Peyer's patch (tissue), 4 donors: ENCODE measurements around the gene DCLRE1C. TPM values are rescaled to one million over a fixed set of nuclear protein-coding genes. Genes with fewer than 3 reads are reported as not detected.

Experiments used
- DNase-seq, 3 donors: peaks; one replicate each; pipeline ENCODE4 v3.0.0-alpha.2; 2017 to 2019
- H3K27ac ChIP-seq, 4 donors: fragments of 200-600 bp; sonication (generic); one replicate each; pipeline ENCODE4 v1.5.1; 2016 to 2019
- H3K27me3 ChIP-seq, 2 donors: fragments of 200-600 bp; sonication (generic); one replicate each; pipeline ENCODE4 v1.5.1; 2019
- H3K36me3 ChIP-seq, 3 donors: fragments of 200-600 bp; sonication (generic); one replicate each; pipeline ENCODE4 v1.5.1; 2016 to 2019
- H3K4me1 ChIP-seq, 4 donors: fragments of 200-600 bp; sonication (generic); one replicate each; pipeline ENCODE4 v1.5.1; 2016 to 2019
- H3K4me3 ChIP-seq, 4 donors: fragments of 200-600 bp; sonication (generic); 1 replicate in 3 of 4; 2 replicates in 1 of 4; pipeline ENCODE4 v1.5.1; 2016 to 2019; ENCODE audit warnings: mild to moderate bottlenecking in 1 of 4
- H3K9me3 ChIP-seq, 4 donors: fragments of 200-600 bp; sonication (generic); one replicate each; pipeline ENCODE4 v1.5.1; 2016 to 2019; ENCODE audit warnings: mild to moderate bottlenecking in 1 of 4
- POLR2A ChIP-seq, 2 donors: fragments of 450-650 bp; IDR thresholded peaks; one replicate each; pipeline ENCODE4 v1.5.1; 2017; ENCODE audit warnings: antibody characterized with exemption in 2 of 2, mild to moderate bottlenecking in 2 of 2, moderate library complexity in 2 of 2
- total RNA-seq, 4 donors: library from RNA; depleted of rRNA; stranded (reverse); fragments of >200 nt; gene quantifications; one replicate each; pipeline ENCODE4 v1.1.0, GENCODE V29; 2016
- TF ChIP-seq, protein P1 (sequence below), 6 experiments: fragments of 450-650 bp in 4 of 6; fragments of 200-600 bp in 2 of 6; sonication (generic) in 1 of 6; IDR thresholded peaks; one replicate each; pipeline ENCODE4 v1.5.1; 2017 to 2019; ENCODE audit warnings: antibody characterized with exemption in 6 of 6, mild to moderate bottlenecking in 3 of 6, moderate library complexity in 1 of 6

DCLRE1C gene
- total RNA-seq, 4 donors from 2014 or later: 10.9 to 18.2 (median 16.5) TPM

DNA sequence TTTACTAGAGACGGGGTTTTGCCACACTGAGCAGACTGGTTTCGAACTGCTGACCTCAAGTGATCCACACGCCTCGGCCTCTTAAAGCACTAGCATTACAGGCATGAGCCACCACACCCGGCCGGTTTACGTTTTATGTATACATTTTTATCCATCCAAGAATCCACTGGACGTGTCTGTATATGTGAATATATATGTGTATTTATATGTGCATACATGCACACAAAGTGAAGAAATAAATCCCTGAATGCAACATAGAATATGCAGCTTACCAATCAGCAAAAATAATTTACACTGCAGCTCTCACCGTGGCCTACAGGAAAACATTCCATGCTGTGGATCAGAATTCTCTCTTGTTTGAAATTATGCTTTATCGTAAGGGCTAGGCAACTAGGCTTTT, 23.3 kb downstream of the DCLRE1C start:
- no peak overlapping the region for H3K27ac ChIP-seq
- H3K4me1 ChIP-seq: no peaks in the 10 kb centered on the region
- DNase-seq: no peak
- peaks cover 0 to 89% (median 3%) of the 10 kb centered on the region in 3 donors for H3K36me3 ChIP-seq
- no peaks in the 10 kb centered on the region for H3K9me3 ChIP-seq
- TF ChIP-seq, protein P1, sequence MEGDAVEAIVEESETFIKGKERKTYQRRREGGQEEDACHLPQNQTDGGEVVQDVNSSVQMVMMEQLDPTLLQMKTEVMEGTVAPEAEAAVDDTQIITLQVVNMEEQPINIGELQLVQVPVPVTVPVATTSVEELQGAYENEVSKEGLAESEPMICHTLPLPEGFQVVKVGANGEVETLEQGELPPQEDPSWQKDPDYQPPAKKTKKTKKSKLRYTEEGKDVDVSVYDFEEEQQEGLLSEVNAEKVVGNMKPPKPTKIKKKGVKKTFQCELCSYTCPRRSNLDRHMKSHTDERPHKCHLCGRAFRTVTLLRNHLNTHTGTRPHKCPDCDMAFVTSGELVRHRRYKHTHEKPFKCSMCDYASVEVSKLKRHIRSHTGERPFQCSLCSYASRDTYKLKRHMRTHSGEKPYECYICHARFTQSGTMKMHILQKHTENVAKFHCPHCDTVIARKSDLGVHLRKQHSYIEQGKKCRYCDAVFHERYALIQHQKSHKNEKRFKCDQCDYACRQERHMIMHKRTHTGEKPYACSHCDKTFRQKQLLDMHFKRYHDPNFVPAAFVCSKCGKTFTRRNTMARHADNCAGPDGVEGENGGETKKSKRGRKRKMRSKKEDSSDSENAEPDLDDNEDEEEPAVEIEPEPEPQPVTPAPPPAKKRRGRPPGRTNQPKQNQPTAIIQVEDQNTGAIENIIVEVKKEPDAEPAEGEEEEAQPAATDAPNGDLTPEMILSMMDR (IDR thresholded peaks at IDR 0.05): no peak
- TF ChIP-seq POLR2A (IDR thresholded peaks at IDR 0.05): no peak
- no peaks in the 10 kb centered on the region for H3K27me3 ChIP-seq
- H3K4me3 ChIP-seq: no peak overlapping the region

DNA sequence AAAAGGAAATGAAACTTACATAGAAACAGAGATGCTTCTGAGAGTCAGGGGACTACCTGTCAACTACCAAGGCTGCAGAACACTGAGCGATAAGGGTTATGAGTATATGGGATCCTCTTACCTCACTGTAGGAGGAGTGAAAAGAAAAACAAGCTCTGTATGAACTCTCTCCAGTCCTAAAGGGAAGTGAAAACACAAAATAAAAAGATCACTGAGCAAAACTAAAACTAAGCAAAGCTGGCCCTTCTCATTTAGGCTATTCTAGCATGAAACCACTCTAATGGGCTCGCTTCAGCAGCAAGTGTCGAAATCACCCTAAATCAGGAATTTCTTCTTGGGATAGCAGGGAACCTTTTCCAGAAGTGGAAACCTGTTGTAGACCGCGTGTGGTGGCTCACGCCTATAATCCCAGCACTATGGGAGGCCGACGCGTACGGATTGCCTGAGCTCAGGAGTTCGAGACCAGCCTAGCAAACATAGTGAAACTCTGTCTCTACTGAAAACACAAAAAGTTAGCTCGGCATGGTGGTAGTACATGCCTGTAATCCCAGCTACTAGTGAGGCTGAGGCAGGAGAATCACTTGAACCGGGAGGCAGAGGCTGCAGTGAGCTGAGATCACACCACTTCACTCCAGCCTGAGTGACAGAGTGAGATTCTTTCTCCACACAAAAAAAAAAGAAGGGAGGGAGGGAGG, 27.0 kb downstream of the DCLRE1C start:
- Histone ChIP-seq H3K4me3 (no peak overlapping the region), H3K27me3 (no peaks in the 10 kb centered on the region), H3K4me1 (no peaks in the 10 kb centered on the region), H3K36me3 (peaks cover 0 to 89% (median 0%) of the 10 kb centered on the region in 3 donors), H3K27ac (peak overlapping the region in 2 of 4 donors; percentile 0 to 33), H3K9me3 (no peaks in the 10 kb centered on the region)
- TF ChIP-seq POLR2A (IDR thresholded peaks at IDR 0.05): no peak
- DNase-seq: no peak

DNA sequence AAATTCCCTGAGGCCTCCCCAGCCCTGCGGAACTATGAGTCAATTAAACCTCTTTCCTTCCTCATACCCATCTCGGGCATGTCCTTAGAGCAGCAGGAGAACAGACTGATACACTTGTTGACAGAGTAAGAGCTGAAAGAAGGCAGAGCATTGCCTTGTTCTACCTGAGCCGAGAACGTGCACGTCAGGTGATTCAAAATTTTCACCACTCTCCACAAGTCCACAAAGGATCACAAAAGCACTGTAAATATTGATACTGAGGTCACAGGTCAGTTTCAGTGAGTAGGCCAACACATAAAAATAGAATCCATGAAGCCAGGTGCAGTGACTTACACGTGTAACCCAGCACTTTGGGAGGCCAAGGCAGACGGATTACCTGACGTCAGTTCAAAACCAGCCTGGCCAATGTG, 27.8 kb downstream of the DCLRE1C start:
- peaks cover 0 to 89% (median 0%) of the 10 kb centered on the region in 3 donors for H3K36me3 ChIP-seq
- no peak for DNase-seq
- H3K4me3 ChIP-seq: no peak overlapping the region
- H3K27me3 ChIP-seq: no peaks in the 10 kb centered on the region
- no peaks in the 10 kb centered on the region for H3K4me1 ChIP-seq
- H3K27ac ChIP-seq: no peak overlapping the region
- no peak for TF ChIP-seq POLR2A (IDR thresholded peaks at IDR 0.05)
- TF ChIP-seq, protein P1 (IDR thresholded peaks at IDR 0.05): no peak
- H3K9me3 ChIP-seq: no peaks in the 10 kb centered on the region

DNA sequence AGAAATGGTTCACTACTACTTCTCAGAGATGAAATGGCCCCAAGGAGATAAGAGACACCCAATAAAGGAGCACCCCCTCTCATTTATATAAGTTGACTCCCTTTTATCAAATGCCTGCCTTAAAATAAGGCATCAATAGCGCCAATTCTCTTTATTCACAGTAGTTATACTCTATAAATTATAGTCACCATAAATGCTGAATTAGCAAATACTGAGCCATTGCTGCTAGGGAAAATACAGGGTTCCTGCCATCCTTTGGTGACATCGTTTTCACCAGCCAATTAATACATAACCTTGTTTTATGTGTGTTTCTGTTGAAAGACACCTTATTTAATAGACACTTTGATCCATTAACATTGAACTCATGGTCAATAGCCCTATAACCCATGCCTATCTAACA, 28.6 kb downstream of the DCLRE1C start:
- Histone ChIP-seq H3K4me3 (no peak overlapping the region), H3K27ac (no peak overlapping the region), H3K4me1 (no peaks in the 10 kb centered on the region), H3K36me3 (peaks cover 0 to 89% (median 0%) of the 10 kb centered on the region in 3 donors), H3K27me3 (no peaks in the 10 kb centered on the region), H3K9me3 (no peaks in the 10 kb centered on the region)
- DNase-seq: no peak
- TF ChIP-seq, protein P1 (IDR thresholded peaks at IDR 0.05): no peak
- no peak for TF ChIP-seq POLR2A (IDR thresholded peaks at IDR 0.05)

DNA sequence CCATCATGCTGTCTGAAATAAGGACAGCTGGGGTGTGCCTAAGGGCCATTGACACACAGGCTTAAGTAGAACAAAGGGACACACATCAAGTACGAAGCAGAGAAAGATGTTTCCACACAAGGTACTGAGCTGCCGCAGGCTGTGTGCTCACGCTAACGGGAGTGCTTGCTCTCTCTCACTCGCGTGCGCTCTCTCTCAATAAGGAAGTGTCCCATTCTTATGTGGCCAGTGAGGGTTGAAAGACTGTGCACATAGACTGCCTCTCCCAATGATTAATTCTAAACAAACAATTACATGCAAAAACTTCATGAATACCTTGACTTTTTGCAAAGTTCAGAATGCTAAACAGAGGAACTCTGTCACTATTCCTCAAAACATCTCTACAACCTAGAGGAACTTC, 29.9 kb downstream of the DCLRE1C start:
- Histone ChIP-seq H3K9me3 (no peaks in the 10 kb centered on the region), H3K27ac (no peak overlapping the region), H3K4me3 (no peak overlapping the region), H3K36me3 (peaks cover 0 to 94% (median 5%) of the 10 kb centered on the region in 3 donors), H3K27me3 (no peaks in the 10 kb centered on the region), H3K4me1 (no peaks in the 10 kb centered on the region)
- no peak for TF ChIP-seq POLR2A (IDR thresholded peaks at IDR 0.05)
- TF ChIP-seq, protein P1 (IDR thresholded peaks at IDR 0.05): no peak
- DNase-seq: no peak

DNA sequence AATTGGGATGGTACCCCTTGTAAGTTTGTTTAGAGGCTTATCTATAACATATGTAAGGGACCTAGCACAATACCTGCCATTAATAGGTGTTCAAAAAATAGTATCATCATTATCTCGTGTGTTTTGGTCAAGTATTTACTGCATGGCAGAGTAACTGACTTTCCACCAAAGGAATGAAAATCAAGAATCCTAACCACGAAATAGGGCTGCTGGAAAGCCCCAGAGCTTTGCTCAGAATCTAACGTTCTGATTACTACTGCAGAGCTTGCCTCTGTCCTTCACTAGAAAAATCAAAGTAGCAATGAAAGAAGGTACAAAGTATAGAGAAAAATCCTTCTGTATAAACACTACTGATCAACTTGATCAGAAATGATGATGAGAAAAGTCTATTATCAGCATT, 34.9 kb downstream of the DCLRE1C start:
- Histone ChIP-seq H3K9me3 (peaks cover 0 to 16% (median 1%) of the 10 kb centered on the region in 4 donors), H3K36me3 (peaks cover 0 to 88% (median 8%) of the 10 kb centered on the region in 3 donors), H3K27me3 (no peaks in the 10 kb centered on the region), H3K4me1 (no peaks in the 10 kb centered on the region), H3K27ac (no peak overlapping the region), H3K4me3 (no peak overlapping the region)
- TF ChIP-seq POLR2A (IDR thresholded peaks at IDR 0.05): no peak
- TF ChIP-seq, protein P1 (IDR thresholded peaks at IDR 0.05): no peak
- no peak for DNase-seq
